ENCODE results near the gene CYP2U1. TPM values are rescaled to one million over a fixed set of nuclear protein-coding genes. Genes with fewer than 3 reads are reported as not detected.

CYP2U1 gene
- total and polyA plus RNA-seq, 9 of the 15 experiments (the other 6 are each of a cell fraction or from before 2014, with no cell fraction given): 0.03 to 0.15 (median 0.07) TPM

- ATAC-seq: no peak
- ChIA-PET POLR2A (no interaction called here), CTCF (ENCODE audit: low intra/inter-chr PET ratio) (no interaction called here)
- whole genome bisulfite sequencing (ENCODE audit: insufficient coverage, low coverage, missing lambda C conversion rate): 63% methylated on average over 3 of the region's 3 CpGs
- intact Hi-C loops (cut with micrococcal nuclease) (no loop called here), in situ Hi-C loops (cut with MboI) (no loop called here)
- no peak overlapping the region for H3K4me3 ChIP-seq
- H3K27ac ChIP-seq (ENCODE audit: extremely low read depth, low read depth, low read length): no peak overlapping the region
- H3K9ac ChIP-seq (ENCODE audit: insufficient read depth in 1 of 2, low read depth in 2 of 2, low read length in 2 of 2): no peak overlapping the region
- H3K9me3 ChIP-seq (replicated peaks; ENCODE audit: control insufficient read depth, insufficient read depth, low read depth, low read length): no peaks in the 10 kb centered on the region
- no peaks in the 10 kb centered on the region for H3K79me2 ChIP-seq (ENCODE audit: control insufficient read depth, insufficient read depth, low read length)
- no peak overlapping the region for H2AFZ ChIP-seq (ENCODE audit: low read depth, low read length)
- no peaks in the 10 kb centered on the region for H3K36me3 ChIP-seq (ENCODE audit: control insufficient read depth, insufficient read depth, low read length)
- TF ChIP-seq, protein P1, sequence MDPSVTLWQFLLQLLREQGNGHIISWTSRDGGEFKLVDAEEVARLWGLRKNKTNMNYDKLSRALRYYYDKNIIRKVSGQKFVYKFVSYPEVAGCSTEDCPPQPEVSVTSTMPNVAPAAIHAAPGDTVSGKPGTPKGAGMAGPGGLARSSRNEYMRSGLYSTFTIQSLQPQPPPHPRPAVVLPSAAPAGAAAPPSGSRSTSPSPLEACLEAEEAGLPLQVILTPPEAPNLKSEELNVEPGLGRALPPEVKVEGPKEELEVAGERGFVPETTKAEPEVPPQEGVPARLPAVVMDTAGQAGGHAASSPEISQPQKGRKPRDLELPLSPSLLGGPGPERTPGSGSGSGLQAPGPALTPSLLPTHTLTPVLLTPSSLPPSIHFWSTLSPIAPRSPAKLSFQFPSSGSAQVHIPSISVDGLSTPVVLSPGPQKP (CRISPR knock-in tag; IDR thresholded peaks at IDR 0.05): no peak
- TF ChIP-seq BCOR (IDR thresholded peaks at IDR 0.05) (0 out of 2 replicates have a peak, but pooled peaks have one; percentile 23), TEAD2 (tag; IDR thresholded peaks at IDR 0.05) (no peak), RBM25 (IDR thresholded peaks at IDR 0.05; ENCODE audit: low read depth, low read length, severe bottlenecking) (peak; percentile 76), TAL1 (IDR thresholded peaks at IDR 0.05) (no peak), CCAR2 (IDR thresholded peaks at IDR 0.05; ENCODE audit: low read depth, low read length) (no peak), ZFP1 (CRISPR knock-in tag; IDR thresholded peaks at IDR 0.05) (no peak), POLR2A (conservative IDR thresholded peaks at IDR 0.05) (no peak), ZNF644 (tag; IDR thresholded peaks at IDR 0.05; ENCODE audit: low read depth) (no peak), ZFP36 (IDR thresholded peaks at IDR 0.05; ENCODE audit: low read depth, low read length, partially characterized antibody) (peak; percentile 13), E2F3 (CRISPR knock-in tag; IDR thresholded peaks at IDR 0.05) (no peak)
- no peaks in the 10 kb centered on the region for H3K9me1 ChIP-seq (ENCODE audit: control insufficient read depth, insufficient read depth, low read length)
- H4K20me1 ChIP-seq (replicated peaks; ENCODE audit: control insufficient read depth, insufficient read depth, low read length): no peaks in the 10 kb centered on the region
- H3K4me2 ChIP-seq (ENCODE audit: insufficient read depth, low read length): no peak overlapping the region
- no peak for FAIRE-seq
- H3K4me1 ChIP-seq (replicated peaks in 1 of 2; ENCODE audit: control insufficient read depth in 2 of 2, insufficient read depth in 2 of 2, low read length in 2 of 2): no peaks in the 10 kb centered on the region
- no peaks in the 10 kb centered on the region for H3K27me3 ChIP-seq (ENCODE audit: control insufficient read depth in 2 of 2, insufficient read depth in 2 of 2, low read length in 2 of 2)
- BruUV-seq (replicated peaks): no TSS peak
- no peak for DNase-seq (ENCODE audit: extremely low read depth in 1 of 4, low spot score in 3 of 4)
Observed at GRCh38 chr4:107945809-107946208, 14.5 kb downstream of the CYP2U1 start.
